Gastroesophageal sphincter (tissue), 3 donors: ENCODE data around the gene LIMK1.

Source experiments
- EP300 ChIP-seq: sonication (generic); formaldehyde crosslinking; IDR thresholded peaks from one replicate; pipeline ENCODE4 v1.6.1; 2017; ENCODE audit warnings: antibody characterized with exemption, mild to moderate bottlenecking
- POLR2A ChIP-seq, 2 donors: fragments of 450-650 bp; IDR thresholded peaks; one replicate each; pipeline ENCODE4 v1.6.1; 2017; ENCODE audit warnings: antibody characterized with exemption in 2 of 2, mild to moderate bottlenecking in 2 of 2, moderate library complexity in 1 of 2
- POLR2AphosphoS5 ChIP-seq: sonication (generic); formaldehyde crosslinking; IDR thresholded peaks from one replicate; pipeline ENCODE4 v1.6.1; 2017; ENCODE audit warnings: antibody characterized with exemption
- TF ChIP-seq, protein P1 (sequence below), 4 experiments: fragments of 200-600 bp in 2 of 4; fragments of 450-650 bp in 2 of 4; sonication (generic) in 1 of 4; IDR thresholded peaks; one replicate each; pipeline ENCODE4 v1.5.1; 2017 to 2019; ENCODE audit warnings: antibody characterized with exemption in 4 of 4, mild to moderate bottlenecking in 2 of 4, moderate library complexity in 2 of 4

DNA sequence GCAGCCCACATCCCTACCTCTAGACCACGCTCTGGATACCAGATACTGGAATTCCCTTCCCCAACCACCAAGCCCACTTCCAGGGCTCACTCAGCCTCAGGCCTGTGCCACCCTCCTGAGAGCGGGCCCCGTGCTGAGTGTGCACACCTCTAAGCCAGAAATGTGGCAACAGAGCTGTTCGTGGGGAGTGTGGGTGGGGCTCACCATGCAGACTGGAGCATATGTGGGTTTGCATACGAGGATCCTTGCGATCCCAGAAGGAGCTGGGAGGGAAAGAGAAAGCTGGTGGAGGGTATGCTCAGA is 13.0 kb upstream of the LIMK1 start:
- TF ChIP-seq, protein P1, sequence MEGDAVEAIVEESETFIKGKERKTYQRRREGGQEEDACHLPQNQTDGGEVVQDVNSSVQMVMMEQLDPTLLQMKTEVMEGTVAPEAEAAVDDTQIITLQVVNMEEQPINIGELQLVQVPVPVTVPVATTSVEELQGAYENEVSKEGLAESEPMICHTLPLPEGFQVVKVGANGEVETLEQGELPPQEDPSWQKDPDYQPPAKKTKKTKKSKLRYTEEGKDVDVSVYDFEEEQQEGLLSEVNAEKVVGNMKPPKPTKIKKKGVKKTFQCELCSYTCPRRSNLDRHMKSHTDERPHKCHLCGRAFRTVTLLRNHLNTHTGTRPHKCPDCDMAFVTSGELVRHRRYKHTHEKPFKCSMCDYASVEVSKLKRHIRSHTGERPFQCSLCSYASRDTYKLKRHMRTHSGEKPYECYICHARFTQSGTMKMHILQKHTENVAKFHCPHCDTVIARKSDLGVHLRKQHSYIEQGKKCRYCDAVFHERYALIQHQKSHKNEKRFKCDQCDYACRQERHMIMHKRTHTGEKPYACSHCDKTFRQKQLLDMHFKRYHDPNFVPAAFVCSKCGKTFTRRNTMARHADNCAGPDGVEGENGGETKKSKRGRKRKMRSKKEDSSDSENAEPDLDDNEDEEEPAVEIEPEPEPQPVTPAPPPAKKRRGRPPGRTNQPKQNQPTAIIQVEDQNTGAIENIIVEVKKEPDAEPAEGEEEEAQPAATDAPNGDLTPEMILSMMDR (IDR thresholded peaks at IDR 0.05), result no peak
- TF ChIP-seq EP300 (no peak), POLR2AphosphoS5 (peak; percentile 3), POLR2A (IDR thresholded peaks at IDR 0.05) (no peak)
